Colon (tissue), 2 donors: ENCODE measurements around the gene KANSL3.
"Not testable (repeated sequence)": the region's sequence is repeated elsewhere in the genome, so short reads cannot be mapped to it uniquely, and the experiment has no call there.

Source experiments
- FAIRE-seq: peaks from 2 replicates; lab custom pipeline; 2012; peaks lifted over from hg19 to GRCh38; lab: Jason Lieb, UNC
- donor health status: control.
- donor health status: control.

KANSL3 gene

GRCh38 chr2:96556441-96557330 is 81.4 kb downstream of the KANSL3 start:
- FAIRE-seq: no peak

GRCh38 chr2:96555146-96555610 is 82.9 kb downstream of the KANSL3 start:
- no peak for FAIRE-seq

- no peak for FAIRE-seq
Measured at GRCh38 chr2:96554293-96555145, 83.6 kb downstream of the KANSL3 start.

GRCh38 chr2:96553957-96554292 is 84.2 kb downstream of the KANSL3 start:
- not testable (repeated sequence) for FAIRE-seq

GRCh38 chr2:96553176-96553956 is 84.7 kb downstream of the KANSL3 start:
- FAIRE-seq: no peak

GRCh38 chr2:96552315-96553175 is 85.6 kb downstream of the KANSL3 start:
- no peak for FAIRE-seq

- no peak for FAIRE-seq
Measured at GRCh38 chr2:96551605-96552314, 86.4 kb downstream of the KANSL3 start.

- FAIRE-seq: no peak
Measured at GRCh38 chr2:96550787-96551604, 87.1 kb downstream of the KANSL3 start.

GRCh38 chr2:96549967-96550786 is 87.9 kb downstream of the KANSL3 start:
- no peak for FAIRE-seq

GRCh38 chr2:96549466-96549785 is 88.7 kb downstream of the KANSL3 start:
- no peak for FAIRE-seq

GRCh38 chr2:96548558-96549465 is 89.3 kb downstream of the KANSL3 start:
- no peak for FAIRE-seq

- FAIRE-seq: no peak
Measured at GRCh38 chr2:96547731-96548171, 90.4 kb downstream of the KANSL3 start.

GRCh38 chr2:96547203-96547641 is 90.9 kb downstream of the KANSL3 start:
- FAIRE-seq: no peak

GRCh38 chr2:96546797-96547196 is 91.3 kb downstream of the KANSL3 start:
- FAIRE-seq: no peak

- FAIRE-seq: no peak
Measured at GRCh38 chr2:96546321-96546720, 91.8 kb downstream of the KANSL3 start.
